ENCODE measurements around the gene USP25.

Gene USP25

GRCh38 chr21:15868940-15869339 is 139.2 kb downstream of the USP25 start:
- DNase-seq (ENCODE audit: low read depth) = no peak

DNA sequence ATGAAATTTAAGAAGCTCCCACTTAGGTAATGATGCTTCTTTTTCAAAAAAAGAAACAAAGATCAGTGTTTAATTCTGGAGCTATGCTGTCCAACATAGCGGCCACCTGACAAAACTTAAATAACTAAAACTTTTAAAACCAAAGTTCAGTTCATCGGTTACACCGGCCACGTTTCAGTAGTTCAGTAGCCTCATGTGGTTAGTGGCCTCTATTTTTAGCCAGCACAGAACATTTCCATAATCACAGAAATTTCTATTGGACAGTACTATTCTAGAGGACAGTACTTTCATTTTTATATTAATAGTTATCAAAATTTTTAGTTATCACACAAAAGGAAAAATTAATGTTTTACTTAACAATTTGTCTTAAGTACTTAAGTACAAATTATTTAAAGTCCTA is 141.0 kb downstream of the USP25 start:
- no peak for DNase-seq (ENCODE audit: low read depth)

GRCh38 chr21:15872236-15872635 is 142.5 kb downstream of the USP25 start:
- no peak for DNase-seq (ENCODE audit: low read depth)

- no peak for DNase-seq (ENCODE audit: low read depth)
These were observed 144.8 kb downstream of the USP25 start for GRCh38 chr21:15874615-15875014.

DNA sequence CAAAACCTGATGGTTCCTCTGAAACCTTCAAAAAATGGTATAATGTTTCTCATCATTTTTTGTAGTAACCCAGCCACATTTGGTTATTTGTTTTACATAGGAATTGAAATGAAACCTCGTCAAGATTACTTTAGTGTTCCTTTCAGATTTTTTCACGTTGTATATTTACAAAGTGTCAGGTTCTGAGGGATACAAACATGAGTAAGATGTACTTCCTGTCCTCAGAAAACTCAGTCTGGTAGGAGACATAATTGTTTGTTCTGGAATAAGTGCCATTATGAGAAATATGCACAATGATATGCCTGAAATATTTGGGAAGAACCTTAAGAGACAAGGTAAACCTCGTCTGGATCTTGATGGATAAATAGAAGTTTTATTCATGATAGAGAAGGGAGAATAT is 145.5 kb downstream of the USP25 start:
- no peak for DNase-seq (ENCODE audit: low read depth)

DNA sequence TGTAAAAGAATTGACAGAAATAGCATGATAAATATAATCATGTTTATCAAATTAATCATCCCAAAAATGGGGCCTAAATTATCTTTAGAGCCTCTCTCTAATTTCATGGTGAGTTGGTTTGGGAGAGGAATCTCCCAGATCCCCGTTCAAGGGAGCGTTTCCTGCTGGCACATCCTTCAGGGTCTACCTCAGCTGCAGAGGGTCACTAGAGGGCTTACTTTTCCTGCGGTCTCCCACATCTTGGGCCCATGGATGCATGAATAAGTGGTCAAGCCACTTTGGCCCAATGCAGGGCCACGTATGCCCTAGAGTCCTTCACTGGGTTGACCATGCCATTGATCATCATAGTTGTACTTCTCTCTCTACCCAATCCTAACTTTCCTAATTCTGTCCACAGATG is 164.1 kb downstream of the USP25 start:
- DNase-seq (ENCODE audit: low read depth) = no peak

DNA sequence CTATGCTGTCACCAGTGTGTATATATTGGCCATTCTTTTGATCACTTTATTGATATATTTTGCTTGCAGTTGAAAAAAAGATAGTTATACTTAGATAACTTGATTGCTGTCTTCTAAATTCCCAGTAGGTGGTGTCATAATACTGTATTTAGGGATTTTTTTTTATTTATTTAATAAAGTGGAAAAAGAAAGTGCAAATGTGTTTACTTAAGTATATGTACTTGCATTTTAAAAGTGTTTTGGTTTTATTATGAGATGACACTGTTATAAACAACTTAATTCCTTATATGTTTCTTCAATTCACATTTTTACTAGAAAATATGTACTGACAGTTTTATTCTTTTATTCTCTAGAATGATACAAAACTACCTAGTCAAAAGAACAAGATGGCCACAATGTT is 164.8 kb downstream of the USP25 start:
- no peak for DNase-seq (ENCODE audit: low read depth)

GRCh38 chr21:15895142-15896106 is 165.6 kb downstream of the USP25 start:
- no peak for DNase-seq (ENCODE audit: low read depth)

- no peak for DNase-seq (ENCODE audit: low read depth)
These were observed 166.7 kb downstream of the USP25 start for GRCh38 chr21:15896501-15896900.

GRCh38 chr21:15904389-15904788 is 174.6 kb downstream of the USP25 start:
- no peak for DNase-seq (ENCODE audit: low read depth)

- no peak for DNase-seq (ENCODE audit: low read depth)
These were observed 178.4 kb downstream of the USP25 start for GRCh38 chr21:15908187-15908586.

DNA sequence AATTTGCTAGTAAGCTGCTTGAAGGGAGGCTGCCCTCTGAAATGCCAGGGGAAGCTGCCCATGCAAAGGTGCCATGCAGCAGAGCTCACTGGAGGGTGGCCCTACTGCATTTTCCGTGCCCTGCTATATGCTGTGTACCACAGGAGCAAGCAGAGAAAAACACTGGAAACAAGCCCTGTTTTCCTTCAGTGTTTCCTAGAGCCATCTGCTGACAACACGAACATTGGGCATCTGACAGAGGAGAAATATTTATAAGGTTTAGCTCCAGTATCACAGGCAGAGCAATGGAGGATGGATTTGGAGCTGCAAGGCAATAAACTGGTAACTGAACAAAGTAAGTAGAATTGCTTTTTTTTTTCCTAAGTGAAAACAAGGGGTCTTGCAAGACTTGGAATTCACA is 198.4 kb downstream of the USP25 start:
- no peak for DNase-seq (ENCODE audit: low read depth)

DNA sequence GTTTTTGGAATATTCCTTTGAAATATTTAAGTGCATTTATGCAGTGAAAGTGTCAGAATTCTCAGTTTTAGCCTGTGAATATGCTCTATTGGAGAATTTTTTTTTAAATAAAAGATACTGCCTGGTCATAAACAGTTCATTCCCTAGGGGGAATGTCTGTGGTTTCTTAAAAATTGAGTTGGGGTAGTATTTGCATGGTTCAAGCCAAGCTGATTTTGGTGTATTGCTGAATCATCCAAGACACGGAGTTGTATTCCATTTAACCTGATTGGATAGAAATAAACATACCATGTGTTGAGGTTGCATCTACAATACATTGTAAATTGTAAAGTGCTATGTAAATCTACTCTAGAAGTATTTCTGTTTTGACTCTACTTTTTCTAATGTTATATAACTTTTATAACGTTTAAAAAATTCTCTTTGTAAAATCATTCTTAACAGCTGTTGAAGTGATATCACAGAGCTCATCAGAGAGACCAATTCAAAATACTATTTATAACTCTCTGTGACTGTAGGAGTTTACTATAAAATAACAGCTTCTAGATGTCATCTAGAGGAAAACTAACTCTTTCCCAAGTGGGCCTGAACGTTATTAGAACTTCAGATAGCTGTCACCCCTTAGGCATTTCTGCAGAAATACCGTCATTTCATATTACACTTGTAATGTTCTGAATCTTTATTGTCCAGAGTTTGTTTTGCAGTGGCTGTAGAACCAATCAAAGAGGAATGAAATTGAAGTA is 199.1 kb downstream of the USP25 start:
- no peak for DNase-seq (ENCODE audit: low read depth)

GRCh38 chr21:15929536-15929935 is 199.8 kb downstream of the USP25 start:
- DNase-seq (ENCODE audit: low read depth) = no peak
